ENCODE measurements around the gene SLC45A2. TPM values are rescaled to one million over a fixed set of nuclear protein-coding genes. Genes with fewer than 3 reads are reported as not detected.

The SLC45A2 gene
- total RNA-seq, 1 donor from 2014 or later, result not detected

- Histone ChIP-seq H3K4me3 (no peak overlapping the region), H3K9me3 (ENCODE audit: low read depth) (peaks cover 10% of the 10 kb centered on the region), H4K20me1 (ENCODE audit: low read depth) (no peaks in the 10 kb centered on the region), H3K36me3 (no peaks in the 10 kb centered on the region), H3K4me1 (no peaks in the 10 kb centered on the region), H3F3A (ENCODE audit: low read depth) (no peaks in the 10 kb centered on the region), H3K79me2 (ENCODE audit: low read depth) (no peaks in the 10 kb centered on the region), H2AFZ (replicated peaks) (no peak overlapping the region), H3K27me3 (no peaks in the 10 kb centered on the region), H3K9ac (no peak overlapping the region), H3K4me2 (no peak overlapping the region), H3K27ac (no peak overlapping the region)
- Mint-ChIP-seq H3K36me3 (no peaks in the 10 kb centered on the region), H3K27me3 (ENCODE audit: insufficient read depth, low read depth) (peaks cover 4% of the 10 kb centered on the region), H3K4me3 (no peak overlapping the region), H3K27ac (no peak overlapping the region), H3K9me3 (peaks cover 33% of the 10 kb centered on the region), H3K4me1 (no peaks in the 10 kb centered on the region)
- no peak for DNase-seq (ENCODE audit: low spot score)
- TF ChIP-seq CTCF (IDR thresholded peaks at IDR 0.05) (no peak), EZH2 (IDR thresholded peaks at IDR 0.05) (no peak), EZH2phosphoT487 (IDR thresholded peaks at IDR 0.05) (no peak)
Observed at GRCh38 chr5:33905381-33905780, 79.1 kb downstream of the SLC45A2 start.

GRCh38 chr5:33903118-33903517 is 81.4 kb downstream of the SLC45A2 start:
- H3K4me3 Mint-ChIP-seq, result no peak overlapping the region
- no peaks in the 10 kb centered on the region for H3K36me3 Mint-ChIP-seq
- Histone ChIP-seq H3K36me3 (no peaks in the 10 kb centered on the region), H3K9me3 (ENCODE audit: low read depth) (peaks cover 10% of the 10 kb centered on the region), H3K4me2 (no peak overlapping the region), H3K4me3 (no peak overlapping the region), H3K27ac (no peak overlapping the region), H3K9ac (no peak overlapping the region), H3K4me1 (no peaks in the 10 kb centered on the region), H3K79me2 (ENCODE audit: low read depth) (no peaks in the 10 kb centered on the region), H3K27me3 (no peaks in the 10 kb centered on the region), H4K20me1 (ENCODE audit: low read depth) (no peaks in the 10 kb centered on the region), H2AFZ (replicated peaks) (no peak overlapping the region), H3F3A (ENCODE audit: low read depth) (no peaks in the 10 kb centered on the region)
- TF ChIP-seq EZH2phosphoT487 (IDR thresholded peaks at IDR 0.05), result no peak
- no peak for TF ChIP-seq CTCF (IDR thresholded peaks at IDR 0.05)
- no peak for TF ChIP-seq EZH2 (IDR thresholded peaks at IDR 0.05)
- DNase-seq (ENCODE audit: low spot score), result no peak
- peaks cover 33% of the 10 kb centered on the region for H3K9me3 Mint-ChIP-seq
- peaks cover 4% of the 10 kb centered on the region for H3K27me3 Mint-ChIP-seq (ENCODE audit: insufficient read depth, low read depth)
- H3K4me1 Mint-ChIP-seq, result no peaks in the 10 kb centered on the region
- no peak overlapping the region for H3K27ac Mint-ChIP-seq

GRCh38 chr5:33901156-33901555 is 83.3 kb downstream of the SLC45A2 start:
- Histone ChIP-seq H3K79me2 (ENCODE audit: low read depth) (no peaks in the 10 kb centered on the region), H3K4me2 (no peak overlapping the region), H3K4me1 (no peaks in the 10 kb centered on the region), H4K20me1 (ENCODE audit: low read depth) (no peaks in the 10 kb centered on the region), H3K4me3 (no peak overlapping the region), H3K9ac (no peak overlapping the region), H3K27ac (no peak overlapping the region), H3K9me3 (ENCODE audit: low read depth) (no peaks in the 10 kb centered on the region), H2AFZ (replicated peaks) (no peak overlapping the region), H3F3A (ENCODE audit: low read depth) (no peaks in the 10 kb centered on the region), H3K27me3 (no peaks in the 10 kb centered on the region), H3K36me3 (no peaks in the 10 kb centered on the region)
- Mint-ChIP-seq H3K27me3 (ENCODE audit: insufficient read depth, low read depth) (no peaks in the 10 kb centered on the region), H3K9me3 (peaks cover 19% of the 10 kb centered on the region), H3K36me3 (no peaks in the 10 kb centered on the region), H3K4me1 (no peaks in the 10 kb centered on the region), H3K4me3 (no peak overlapping the region), H3K27ac (no peak overlapping the region)
- DNase-seq (ENCODE audit: low spot score), result no peak
- TF ChIP-seq EZH2 (IDR thresholded peaks at IDR 0.05) (no peak), EZH2phosphoT487 (IDR thresholded peaks at IDR 0.05) (no peak), CTCF (IDR thresholded peaks at IDR 0.05) (no peak)

Small RNAs within 50 kb of the gene (small RNA-seq; reads per million reads assigned to genes)
- gene AC139783.1, result not detected

Other genes starting within 250 kb of the SLC45A2 start
- gene ADAMTS12, start 92.7 kb downstream of the SLC45A2 start, total RNA-seq (ENCODE audit: low replicate concordance), result 15.6 and 16.7 TPM in 2 replicates
- gene RXFP3, start 48.3 kb downstream of the SLC45A2 start, total RNA-seq (ENCODE audit: low replicate concordance), result not detected in 2 replicates
- gene AMACR, start 23.4 kb upstream of the SLC45A2 start, total RNA-seq (ENCODE audit: low replicate concordance), result 14.9 and 16.8 TPM in 2 replicates
- gene C1QTNF3, start 58.5 kb upstream of the SLC45A2 start, total RNA-seq (ENCODE audit: low replicate concordance), result 4.8 and 6.4 TPM in 2 replicates